GM18870 (cell line): Measurements from ENCODE around the gene WFS1.

Experiments
- ATAC-seq: cut with Tn5 transposase; IDR thresholded peaks from one replicate; pipeline ENCODE4 v1.9.1; 2021; ENCODE audit warnings: moderate library complexity; ENCODE audit not compliant: unreplicated experiment

The WFS1 gene

GRCh38 chr4:6258026-6258360, 11.7 kb upstream of the WFS1 start:
- no peak for ATAC-seq

GRCh38 chr4:6258741-6259140, 10.9 kb upstream of the WFS1 start:
- no peak for ATAC-seq

GRCh38 chr4:6259886-6260285, 9.8 kb upstream of the WFS1 start:
- no peak for ATAC-seq

GRCh38 chr4:6262176-6262575, 7.5 kb upstream of the WFS1 start:
- no peak for ATAC-seq

GRCh38 chr4:6262847-6263487, 6.7 kb upstream of the WFS1 start:
- ATAC-seq: no peak

GRCh38 chr4:6263526-6264224, 6.0 kb upstream of the WFS1 start:
- ATAC-seq: no peak

- no peak for ATAC-seq
These were observed 5.5 kb upstream of the WFS1 start for GRCh38 chr4:6264225-6264540.

- no peak for ATAC-seq
These were observed 4.1 kb upstream of the WFS1 start for GRCh38 chr4:6265546-6265945.

GRCh38 chr4:6267573-6267972, 2.1 kb upstream of the WFS1 start:
- no peak for ATAC-seq

GRCh38 chr4:6268650-6269615, 717 bp upstream of the WFS1 start:
- peak; percentile 9 for ATAC-seq

GRCh38 chr4:6270636-6271121, 1.0 kb downstream of the WFS1 start:
- ATAC-seq: no peak

- no peak for ATAC-seq
These were observed 1.6 kb downstream of the WFS1 start for GRCh38 chr4:6271206-6271605.

GRCh38 chr4:6271701-6272465, 2.2 kb downstream of the WFS1 start:
- no peak for ATAC-seq

- ATAC-seq: no peak
These were observed 3.4 kb downstream of the WFS1 start for GRCh38 chr4:6272863-6273660.

GRCh38 chr4:6273661-6273990, 4.0 kb downstream of the WFS1 start:
- ATAC-seq: no peak

- no peak for ATAC-seq
These were observed 5.7 kb downstream of the WFS1 start for GRCh38 chr4:6275351-6275750.

GRCh38 chr4:6275898-6276806, 6.5 kb downstream of the WFS1 start:
- ATAC-seq: no peak

GRCh38 chr4:6277139-6277802, 7.6 kb downstream of the WFS1 start:
- no peak for ATAC-seq
